Measurements from ENCODE around the gene ATP2C1.

ATP2C1 gene

GRCh38 chr3:131036986-131037385, 143.1 kb downstream of the ATP2C1 start:
- no peak for DNase-seq (ENCODE audit: low read depth in 3 of 3)

GRCh38 chr3:131038326-131038725, 144.4 kb downstream of the ATP2C1 start:
- no peak for DNase-seq (ENCODE audit: low read depth in 3 of 3)

GRCh38 chr3:131042271-131042985, 148.5 kb downstream of the ATP2C1 start:
- peak in 1 of 3 experiments; percentile 9 for DNase-seq (ENCODE audit: low read depth in 3 of 3)

GRCh38 chr3:131047582-131047981, 153.7 kb downstream of the ATP2C1 start:
- no peak for DNase-seq (ENCODE audit: low read depth in 3 of 3)

GRCh38 chr3:131048030-131048429, 154.1 kb downstream of the ATP2C1 start:
- no peak for DNase-seq (ENCODE audit: low read depth in 3 of 3)

- DNase-seq (ENCODE audit: low read depth in 3 of 3): no peak
Observed at GRCh38 chr3:131050001-131050400, 156.1 kb downstream of the ATP2C1 start.

GRCh38 chr3:131053043-131053859, 159.4 kb downstream of the ATP2C1 start:
- no peak for DNase-seq (ENCODE audit: low read depth in 3 of 3)
